GM18909 (cell line): ENCODE results near the gene CTAGE1.

Experiments
- ATAC-seq: cut with Tn5 transposase; IDR thresholded peaks from one replicate; pipeline ENCODE4 v1.9.1; 2021; ENCODE audit warnings: mild to moderate bottlenecking; ENCODE audit not compliant: unreplicated experiment, poor library complexity

CTAGE1 gene

DNA sequence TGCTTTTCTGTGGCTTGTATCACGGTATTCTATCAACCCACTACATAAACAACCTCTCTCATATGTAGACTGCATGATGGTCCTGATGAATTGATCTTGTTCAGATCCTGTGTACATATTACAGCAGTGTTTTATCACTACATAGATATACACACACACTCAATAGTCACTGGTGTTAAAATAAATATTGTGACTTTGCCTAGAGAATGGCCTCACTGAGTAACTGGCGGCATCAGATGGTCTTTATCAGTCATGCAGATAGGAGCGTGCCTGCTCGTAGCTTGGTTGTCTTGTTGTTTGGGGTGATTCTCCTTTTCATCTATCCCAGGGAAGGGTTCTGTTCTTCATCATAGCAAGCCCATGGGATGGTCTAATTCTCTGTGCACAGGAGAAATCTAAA is 18.4 kb upstream of the CTAGE1 start:
- ATAC-seq = no peak

DNA sequence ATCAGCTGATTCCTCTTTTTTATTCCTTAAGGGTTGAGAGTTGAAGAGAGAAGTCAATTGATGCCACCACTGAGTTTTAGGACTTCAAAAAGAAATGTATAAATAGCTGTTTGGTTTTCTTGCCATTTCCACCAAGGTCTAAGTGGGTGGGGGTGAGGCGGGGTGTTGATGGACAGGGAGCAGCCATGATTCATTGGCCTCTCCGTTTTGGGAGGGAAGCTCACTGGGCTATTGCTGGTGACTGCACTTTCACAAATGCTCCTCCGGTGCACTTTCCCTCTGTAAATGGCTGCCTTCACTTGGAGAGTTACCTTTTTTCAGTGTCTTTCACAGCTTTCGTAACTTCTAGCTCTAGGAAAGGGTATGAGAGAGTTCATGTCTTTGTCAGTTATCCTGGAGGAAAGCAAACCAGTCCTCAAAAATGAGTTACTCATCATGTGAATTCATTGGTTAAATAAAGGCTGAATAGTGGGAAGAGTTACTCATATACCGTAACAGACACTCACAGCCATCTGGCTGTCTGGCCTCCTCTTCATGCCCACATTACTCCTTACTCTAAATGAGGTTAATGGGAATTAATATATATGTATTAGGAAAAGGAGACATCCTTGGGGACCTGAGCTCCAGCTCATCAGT is 17.4 kb upstream of the CTAGE1 start:
- ATAC-seq = no peak

DNA sequence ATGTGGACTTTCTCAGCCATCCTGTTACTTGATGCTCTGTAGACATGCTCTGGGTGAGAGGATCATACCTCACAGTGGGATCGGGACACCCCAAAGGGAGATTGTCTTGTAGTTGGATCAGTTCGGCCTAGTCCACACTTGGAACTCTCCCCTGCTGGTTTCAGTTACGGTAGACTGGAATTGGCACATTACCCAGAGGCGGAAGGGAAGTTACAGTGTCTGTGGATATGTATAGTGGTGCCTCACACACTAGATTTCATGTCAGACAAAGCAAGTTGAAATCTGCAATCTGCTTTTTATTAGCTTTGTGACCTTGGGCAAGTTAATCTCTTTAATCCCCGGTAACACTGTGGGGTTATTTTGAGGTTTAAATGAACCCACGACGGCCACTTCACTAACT is 16.2 kb upstream of the CTAGE1 start:
- ATAC-seq = no peak

DNA sequence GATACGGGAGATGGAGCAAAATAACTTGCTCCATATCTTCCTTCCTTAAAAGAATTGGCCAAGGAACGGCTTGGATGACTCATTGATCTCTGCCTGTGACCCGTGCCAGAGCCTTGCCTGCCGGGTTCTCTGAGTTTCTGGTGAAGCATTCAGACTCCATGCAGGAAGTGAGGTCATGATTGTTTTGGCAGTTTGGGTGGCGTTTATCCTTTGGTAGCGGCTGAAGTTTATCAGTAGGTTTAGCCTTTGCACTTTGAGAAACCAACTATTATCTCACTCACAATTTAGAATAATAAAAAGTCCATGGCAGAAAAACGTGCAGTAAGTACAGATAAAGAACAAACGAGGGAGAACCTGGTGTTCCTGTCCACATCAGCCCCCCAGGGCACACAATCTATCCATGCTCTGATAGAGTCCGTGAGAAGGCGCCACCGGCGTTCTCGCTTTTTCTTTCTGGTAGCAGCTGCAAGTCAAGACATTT is 15.0 kb upstream of the CTAGE1 start:
- ATAC-seq = no peak

GRCh38 chr18:22429564-22429963 is 11.8 kb upstream of the CTAGE1 start:
- ATAC-seq = no peak

DNA sequence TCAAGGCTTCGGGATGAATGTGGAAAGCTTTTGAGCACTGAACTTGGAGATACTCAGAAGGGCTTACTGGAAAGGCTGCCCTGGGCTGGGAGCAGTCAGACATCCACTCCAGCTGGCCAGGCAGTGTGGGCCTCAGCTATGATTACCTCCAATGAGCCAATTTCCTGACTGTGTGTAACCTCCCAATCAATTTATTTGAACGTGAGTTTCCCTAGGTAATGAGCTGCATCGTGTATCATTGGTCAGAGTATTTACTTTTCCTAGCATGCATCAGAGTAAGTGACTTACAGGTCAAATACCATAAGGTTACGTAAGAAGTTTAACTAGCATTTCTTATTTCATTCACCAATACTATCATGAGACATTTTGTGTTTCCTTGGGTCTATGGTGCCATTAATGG is 11.0 kb upstream of the CTAGE1 start:
- ATAC-seq = no peak

GRCh38 chr18:22427822-22428549 is 10.3 kb upstream of the CTAGE1 start:
- no peak for ATAC-seq

DNA sequence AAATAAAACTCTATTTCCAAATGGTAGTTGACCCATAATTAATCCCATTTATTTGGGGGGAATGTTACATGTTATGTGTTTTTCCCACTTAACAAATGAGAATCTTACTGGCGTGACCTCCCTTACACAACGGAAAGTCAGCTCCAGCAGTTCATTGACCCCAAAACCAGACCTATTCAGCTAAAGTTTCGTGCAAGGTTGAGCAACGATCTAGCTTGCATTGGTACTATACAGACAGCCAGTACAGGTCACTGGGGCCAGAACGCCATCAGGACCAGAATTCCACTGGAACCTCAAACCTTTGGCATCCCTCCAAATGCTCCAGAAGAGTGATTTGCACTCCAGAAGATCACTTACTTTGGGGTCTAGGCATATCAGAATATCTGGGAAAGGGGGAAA is 6.8 kb upstream of the CTAGE1 start:
- no peak for ATAC-seq

DNA sequence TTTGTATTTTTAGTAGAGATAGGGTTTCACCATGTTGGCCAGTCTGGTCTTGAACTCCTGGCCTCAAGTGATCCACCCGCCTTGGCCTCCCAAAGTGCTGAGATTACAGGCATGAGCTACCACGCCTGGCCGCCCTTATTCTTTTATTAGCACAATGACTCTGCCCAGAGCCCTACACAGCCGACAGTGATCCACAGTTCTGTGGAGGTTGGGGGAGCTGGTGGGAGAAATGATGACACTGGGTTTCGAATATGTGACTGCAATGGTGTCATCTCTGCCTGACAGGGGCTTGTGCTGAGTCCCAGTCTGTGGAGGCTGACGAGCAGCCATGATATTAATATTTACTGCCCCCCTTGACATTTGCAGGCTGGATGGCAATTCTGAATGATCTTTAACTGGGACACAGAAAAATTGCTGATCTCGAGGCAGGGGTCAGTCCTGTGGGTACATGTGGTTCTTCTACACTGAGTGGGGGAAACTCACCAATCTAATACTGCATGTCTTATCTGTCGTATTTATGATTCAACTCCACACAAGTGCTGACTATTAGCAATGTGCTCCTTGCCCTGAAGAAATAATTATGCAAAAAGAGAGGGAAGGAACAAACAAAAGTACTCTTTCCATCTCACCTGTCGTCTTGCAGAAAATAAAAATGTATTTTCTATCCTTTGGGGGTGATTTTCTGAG is 6.3 kb upstream of the CTAGE1 start:
- ATAC-seq = no peak

GRCh38 chr18:22422909-22423548 is 5.3 kb upstream of the CTAGE1 start:
- ATAC-seq = no peak

DNA sequence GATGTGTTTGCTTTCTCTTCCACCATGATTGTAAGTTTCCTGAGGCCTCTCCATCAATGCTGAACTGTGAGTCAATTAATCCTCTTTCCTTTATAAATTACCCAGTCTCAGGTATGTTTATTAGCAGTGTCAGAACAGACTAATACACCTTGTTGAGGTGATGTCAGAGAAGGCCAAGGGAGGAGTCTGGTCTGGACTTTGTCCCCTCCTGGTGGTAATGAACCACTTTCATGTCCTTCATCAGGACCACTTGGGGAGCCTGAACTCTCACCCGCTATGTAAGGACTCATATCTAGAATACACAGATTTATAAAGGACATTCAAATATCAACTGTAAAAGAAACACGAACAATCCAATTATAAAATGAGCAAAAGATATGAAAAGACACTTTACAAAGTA is 2.9 kb upstream of the CTAGE1 start:
- no peak for ATAC-seq

DNA sequence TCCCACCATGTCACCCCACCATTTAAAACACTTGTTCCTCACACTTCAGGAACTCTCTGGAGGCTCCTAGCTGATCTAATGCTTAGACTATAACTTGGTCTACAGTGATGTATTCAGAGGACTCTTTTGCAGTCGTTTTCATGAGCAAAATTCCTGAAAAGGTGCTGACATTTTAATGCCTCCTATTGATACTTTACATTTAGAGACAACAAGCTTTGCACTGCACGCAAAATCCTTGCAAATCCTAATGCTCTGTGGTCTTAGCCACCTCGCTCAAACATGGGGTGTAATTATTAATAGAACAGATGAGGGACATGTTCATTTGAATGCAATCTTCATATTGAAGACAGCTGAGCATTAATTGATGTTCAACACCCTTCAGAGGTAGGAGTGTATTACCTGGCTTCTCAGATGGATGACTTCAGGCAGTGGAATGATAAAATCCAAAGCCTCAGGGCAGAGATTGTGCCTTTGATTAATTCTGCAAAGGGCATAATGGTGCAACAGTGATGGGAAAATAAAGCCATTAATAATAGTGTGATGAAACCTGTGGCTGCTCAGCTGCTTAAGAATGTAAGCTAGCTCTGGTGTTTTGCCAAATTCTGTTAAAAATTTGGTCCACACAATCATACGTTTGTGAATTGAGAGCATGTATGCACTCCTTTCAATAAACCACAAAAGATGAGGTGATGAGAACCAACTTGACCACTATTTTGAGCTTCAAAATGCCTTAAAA is 5.4 kb downstream of the CTAGE1 start:
- ATAC-seq = no peak

GRCh38 chr18:22411446-22411845 is 6.3 kb downstream of the CTAGE1 start:
- no peak for ATAC-seq

GRCh38 chr18:22410126-22410525 is 7.6 kb downstream of the CTAGE1 start:
- no peak for ATAC-seq

GRCh38 chr18:22409445-22409844 is 8.3 kb downstream of the CTAGE1 start:
- no peak for ATAC-seq

DNA sequence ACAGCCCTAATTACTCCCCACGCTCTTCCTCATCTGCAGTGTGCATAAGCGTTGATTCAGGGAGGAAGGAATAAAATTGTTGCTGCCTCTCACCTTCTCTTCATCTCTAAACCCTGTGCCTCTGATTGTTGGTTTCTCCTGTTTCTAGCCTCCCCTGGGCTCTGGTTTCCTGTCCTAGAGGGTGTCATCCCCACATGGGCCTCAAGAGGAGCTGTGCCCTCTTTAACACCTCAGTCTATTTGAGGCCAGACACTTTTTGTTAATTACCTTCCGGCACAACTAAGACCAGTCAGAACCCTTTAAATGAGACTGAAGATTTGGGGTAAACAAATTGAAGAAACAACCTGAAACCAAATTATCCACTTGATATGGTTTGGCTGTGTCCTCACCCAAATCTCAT is 9.7 kb downstream of the CTAGE1 start:
- ATAC-seq = no peak

- no peak for ATAC-seq
Measured at GRCh38 chr18:22405142-22405541, 12.6 kb downstream of the CTAGE1 start.

- no peak for ATAC-seq
Measured at GRCh38 chr18:22403950-22404349, 13.8 kb downstream of the CTAGE1 start.

DNA sequence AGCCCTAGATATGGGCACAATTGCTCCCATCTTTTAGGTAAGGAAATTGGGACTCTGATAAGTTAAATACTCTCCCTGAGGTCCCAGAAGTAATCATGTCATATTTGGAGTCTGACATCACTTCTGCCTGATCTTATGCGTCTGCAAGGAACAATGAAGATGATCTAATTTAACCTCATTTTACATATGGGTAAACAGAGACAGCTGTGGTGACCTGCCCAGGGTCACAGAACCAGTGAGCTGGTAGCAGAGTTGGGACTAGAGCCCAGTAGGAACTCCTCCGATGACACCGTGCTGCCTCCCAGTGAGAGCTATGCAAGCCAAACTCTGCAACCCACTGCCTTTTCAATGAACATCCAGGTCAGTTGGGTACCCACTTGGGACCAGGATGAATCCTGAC is 17.8 kb downstream of the CTAGE1 start:
- ATAC-seq = no peak

- no peak for ATAC-seq
Measured at GRCh38 chr18:22398464-22398863, 19.3 kb downstream of the CTAGE1 start.
